ENCODE results near the gene MYD88.
A peak's percentile ranks its signal among the peaks of the same experiment; 100 is the strongest.

MYD88 gene

DNA sequence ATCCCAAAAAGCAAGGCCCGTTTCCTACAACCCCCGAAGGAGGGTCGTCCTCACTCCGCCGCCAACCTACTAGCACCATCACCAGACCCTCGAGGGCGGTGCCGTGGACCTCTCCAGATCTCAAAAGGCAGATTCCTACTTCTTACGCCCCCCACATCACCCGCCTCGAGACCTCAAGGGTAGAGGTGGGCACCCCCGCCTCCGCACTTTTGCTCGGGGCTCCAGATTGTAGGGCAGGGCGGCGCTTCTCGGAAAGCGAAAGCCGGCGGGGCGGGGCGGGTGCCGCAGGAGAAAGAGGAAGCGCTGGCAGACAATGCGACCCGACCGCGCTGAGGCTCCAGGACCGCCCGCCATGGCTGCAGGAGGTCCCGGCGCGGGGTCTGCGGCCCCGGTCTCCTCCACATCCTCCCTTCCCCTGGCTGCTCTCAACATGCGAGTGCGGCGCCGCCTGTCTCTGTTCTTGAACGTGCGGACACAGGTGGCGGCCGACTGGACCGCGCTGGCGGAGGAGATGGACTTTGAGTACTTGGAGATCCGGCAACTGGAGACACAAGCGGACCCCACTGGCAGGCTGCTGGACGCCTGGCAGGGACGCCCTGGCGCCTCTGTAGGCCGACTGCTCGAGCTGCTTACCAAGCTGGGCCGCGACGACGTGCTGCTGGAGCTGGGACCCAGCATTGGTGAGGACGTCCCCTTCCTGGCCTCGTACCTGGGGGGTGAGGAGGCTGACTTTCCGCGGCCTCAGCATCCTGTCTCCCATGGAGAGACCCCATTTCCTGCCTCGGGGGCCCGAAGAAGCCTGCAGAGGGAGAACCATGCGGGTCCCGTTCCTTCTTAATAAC, at the start of gene MYD88:
Gene MYD88 (plus strand): TSS at position 313 of the 842 bp plus-strand sequence. CDS start 40 bp downstream, at position 353.
- peak; percentile 65 to 78 (median 74) for DNase-seq

DNA sequence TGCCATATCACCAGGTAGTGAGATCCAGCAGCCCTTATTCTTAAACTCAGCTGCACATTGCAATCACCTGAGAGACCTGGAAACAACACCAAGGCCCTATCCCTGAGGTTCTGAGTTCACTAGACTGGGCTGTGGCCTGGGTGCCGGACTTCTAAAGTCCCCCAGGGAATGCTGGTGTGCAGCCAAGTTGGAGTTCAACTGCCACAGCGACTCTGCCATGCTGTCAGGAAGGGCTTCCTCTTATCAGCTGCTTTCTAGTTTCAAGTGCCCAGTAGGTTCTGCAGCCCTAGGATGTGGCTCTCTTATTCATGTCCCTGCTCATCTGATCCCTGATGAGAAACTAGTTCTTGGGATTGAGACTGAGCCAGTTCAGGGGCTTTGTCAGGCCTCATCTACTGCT, 49.3 kb upstream of the MYD88 start:
- no peak for DNase-seq

- DNase-seq, result no peak
These were observed 48.0 kb upstream of the MYD88 start for GRCh38 chr3:38090453-38090852.

DNA sequence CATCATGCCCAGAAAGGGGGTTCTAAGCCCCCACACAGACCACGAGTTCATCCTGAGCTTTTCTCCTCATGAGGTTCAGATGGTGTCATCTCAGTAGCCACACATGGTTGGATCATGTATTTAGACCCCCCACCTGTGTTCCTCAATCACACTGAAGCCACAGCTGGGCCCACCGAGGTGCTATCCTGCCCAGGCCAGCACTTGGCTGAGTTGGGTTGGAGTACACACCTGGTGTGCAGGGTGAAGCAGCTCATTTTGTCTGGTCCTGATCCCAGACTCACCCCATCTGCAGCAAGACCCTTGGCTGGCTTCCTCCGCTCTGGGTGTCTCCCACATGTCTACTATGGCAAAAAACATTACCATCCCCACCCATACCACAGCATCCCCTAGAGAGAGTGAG, 43.5 kb upstream of the MYD88 start:
- DNase-seq, result no peak

GRCh38 chr3:38095669-38096483, 42.6 kb upstream of the MYD88 start:
- DNase-seq, result no peak

DNA sequence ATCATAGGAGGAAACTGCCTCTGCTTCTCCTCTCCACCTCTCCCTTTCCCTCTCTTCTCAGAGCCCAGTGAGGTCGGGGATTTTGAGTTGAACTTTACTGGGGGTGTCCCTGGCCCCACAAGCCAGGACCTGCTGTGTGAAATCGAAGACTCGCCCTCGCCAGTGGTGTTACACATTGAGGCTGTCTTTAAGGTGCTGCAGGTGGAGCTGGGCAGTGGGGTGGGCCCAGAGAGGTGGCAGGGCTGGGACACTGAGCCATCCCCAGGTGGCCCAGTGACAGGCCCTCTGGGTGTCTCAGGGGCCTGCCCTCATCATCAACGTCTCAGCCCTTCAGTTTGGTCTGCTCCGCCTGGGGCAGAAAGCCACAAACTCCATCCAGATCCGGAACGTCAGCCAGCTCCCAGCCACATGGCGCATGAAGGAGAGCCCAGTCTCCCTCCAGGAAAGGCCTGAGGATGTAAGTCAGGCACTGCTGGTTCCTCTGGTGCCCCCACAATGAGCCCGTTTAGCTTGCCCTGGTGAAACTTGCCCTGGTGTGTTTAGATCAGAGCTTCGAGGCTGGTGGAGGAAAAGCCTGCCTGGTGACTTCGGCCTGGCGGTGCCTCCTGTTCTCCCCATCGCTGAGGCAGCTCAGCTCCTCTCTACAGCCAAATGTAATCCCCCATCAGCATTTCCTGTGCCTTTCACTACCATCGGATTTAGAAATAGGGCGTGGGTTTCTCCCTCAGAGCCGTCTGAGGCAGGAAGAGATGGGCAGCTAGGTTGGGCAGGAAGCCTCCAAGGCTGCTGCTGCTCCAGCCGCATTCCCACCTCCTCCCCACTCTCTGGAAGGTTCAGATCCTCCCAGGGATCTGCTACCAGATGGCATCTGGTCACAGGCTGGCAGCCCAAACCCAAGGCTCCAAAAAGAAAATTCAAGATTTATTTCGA, 40.8 kb upstream of the MYD88 start:
- no peak for DNase-seq

DNA sequence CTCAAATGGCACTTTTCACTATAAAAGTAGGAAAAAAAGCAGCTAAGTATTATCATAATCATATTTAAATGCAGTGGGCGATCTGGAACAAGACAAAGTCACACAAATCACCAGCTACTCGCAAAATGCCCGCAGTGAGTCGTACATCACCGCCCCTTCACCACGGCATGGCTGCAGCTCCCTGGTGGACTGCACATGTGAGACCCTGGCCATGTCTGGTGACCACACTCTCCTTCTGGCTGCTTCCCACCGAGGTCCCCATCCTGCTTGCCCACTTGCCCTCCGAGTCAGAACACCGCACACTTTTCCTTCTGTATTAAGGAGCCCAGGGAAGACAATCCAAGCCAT, 40.1 kb upstream of the MYD88 start:
- DNase-seq, result no peak

DNA sequence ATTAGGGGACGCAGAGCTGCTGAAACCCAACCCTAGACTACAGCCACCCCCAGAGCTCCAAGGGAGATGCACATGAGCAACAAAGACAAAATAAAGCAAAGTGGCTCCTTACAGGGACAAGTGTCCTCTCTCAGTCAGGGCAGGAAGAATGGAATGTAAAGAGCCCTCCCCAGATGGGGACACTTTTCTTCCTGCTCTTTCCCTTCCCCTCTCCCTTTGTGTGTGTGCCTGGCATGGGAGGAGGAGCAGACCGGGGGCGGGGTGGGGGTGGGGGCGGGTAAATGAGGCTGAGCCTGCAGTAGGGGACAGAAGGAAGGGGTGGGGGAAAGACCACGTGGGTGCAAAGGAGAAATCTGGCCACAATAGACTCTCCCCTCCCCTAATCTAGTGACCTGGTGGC, 38.9 kb upstream of the MYD88 start:
- DNase-seq, result no peak

DNA sequence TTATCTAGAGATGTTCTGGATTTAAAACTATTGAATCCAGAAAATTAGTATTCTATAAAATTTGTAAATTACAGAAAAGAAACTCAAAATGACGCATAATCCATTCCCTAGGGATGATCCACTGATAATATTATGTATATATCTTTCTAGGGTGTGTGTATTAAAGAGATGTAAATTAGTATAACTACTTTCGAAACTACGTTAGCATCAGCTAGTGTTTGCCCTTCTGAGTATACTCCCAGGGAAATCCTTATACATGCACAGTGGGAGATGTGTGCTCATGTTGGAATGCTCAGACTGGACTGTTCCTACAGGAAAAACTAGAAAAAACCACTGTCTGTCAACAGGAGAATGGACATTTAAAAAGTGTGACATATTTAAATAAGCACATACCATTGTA, 38.0 kb upstream of the MYD88 start:
- no peak for DNase-seq

DNA sequence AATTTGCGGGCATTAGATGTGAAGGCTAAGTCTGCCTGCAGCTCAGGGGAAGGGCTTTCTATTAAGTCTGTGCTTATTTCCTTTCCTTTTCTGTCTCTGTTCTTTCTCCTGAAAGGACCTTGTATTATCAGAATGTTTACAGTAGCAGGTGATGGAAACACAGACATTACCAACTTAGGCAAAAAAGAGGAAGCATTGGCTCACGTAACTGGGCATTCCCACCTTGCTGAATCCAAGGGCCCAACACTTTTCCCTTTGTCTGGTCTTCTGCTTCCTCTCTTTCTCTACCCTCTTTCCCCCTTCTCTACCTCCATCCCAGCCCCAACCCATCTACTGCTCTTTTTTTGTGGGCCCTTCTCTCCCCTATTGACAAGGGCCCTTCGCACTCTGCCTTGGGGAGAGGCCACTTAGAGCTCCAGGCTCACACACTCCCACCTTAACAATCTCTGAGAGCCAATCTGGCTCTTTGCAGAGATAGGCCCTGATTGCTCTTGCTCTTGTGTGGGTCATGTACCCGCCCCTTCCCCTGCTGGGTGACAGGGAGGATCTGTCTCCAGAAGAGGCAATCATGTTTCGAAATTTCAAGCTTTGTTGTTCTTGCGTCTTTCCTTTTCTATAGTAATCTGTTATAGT, 36.5 kb upstream of the MYD88 start:
- DNase-seq, result no peak

GRCh38 chr3:38102444-38102814, 36.0 kb upstream of the MYD88 start:
- no peak for DNase-seq

DNA sequence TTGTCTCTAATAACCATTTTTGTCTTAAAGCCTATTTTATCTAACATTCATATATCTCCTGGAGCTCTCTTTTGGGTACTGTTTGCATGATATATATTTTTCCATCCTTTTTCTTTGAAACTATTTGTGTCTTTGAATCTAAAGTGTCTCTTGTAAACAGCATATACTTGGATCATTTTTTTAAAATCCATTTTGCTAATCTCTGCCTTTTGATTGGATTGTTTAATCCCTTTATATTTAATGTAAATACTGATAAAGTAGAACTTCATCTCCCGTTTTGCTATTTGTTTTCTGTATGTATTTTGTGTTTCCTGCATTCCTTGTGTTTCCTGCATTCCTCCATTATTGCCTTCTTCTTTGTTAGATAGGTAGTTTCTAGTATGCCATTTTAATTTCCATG, 32.9 kb upstream of the MYD88 start:
- DNase-seq, result no peak

GRCh38 chr3:38107911-38108648, 30.4 kb upstream of the MYD88 start:
- DNase-seq, result no peak

DNA sequence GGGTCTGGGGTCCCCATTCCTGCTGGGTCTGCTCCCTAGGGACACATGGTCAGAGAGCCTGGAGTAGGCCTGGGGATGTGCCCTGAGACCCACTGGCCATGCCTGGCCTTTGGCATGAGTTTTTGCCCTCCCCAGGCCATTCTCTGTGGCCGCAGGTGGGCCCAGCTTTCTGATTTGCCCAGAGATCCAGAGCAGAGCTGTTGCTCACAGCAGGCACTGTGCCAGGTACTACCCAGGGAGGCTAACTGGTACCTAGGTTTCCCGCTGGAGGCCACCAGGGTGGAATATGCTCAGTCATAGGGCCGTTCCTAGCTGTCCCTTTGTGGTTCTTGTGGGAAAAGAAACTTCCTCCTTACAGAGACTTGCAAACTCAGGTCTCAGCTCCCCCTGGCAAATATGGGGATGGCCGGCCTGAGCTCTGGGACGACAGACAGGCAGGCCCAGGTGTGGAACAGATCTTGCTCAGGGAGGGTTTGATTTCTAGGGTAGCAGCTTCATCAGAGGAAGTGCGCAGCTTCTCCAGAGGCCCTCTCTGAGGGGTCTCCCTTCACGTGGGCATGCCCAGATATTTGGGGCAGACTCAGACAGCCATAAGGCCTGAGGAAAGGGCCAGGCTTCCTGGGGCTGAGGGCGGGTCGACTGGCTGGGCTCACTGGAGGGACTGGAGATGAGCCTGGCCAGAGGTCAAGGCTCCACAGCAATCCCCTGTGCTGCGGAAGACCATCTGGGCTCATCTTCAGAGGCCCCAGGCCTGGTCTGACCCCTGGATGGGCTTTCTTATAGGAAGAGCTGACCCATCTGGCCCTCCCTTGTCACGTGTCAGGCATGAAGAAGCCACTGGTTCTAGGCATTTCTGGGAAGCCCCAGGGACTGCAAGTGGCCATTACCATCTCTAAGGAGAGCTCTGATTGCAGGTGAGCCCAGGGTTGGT, 29.5 kb upstream of the MYD88 start:
- no peak for DNase-seq

GRCh38 chr3:38109580-38110313, 28.7 kb upstream of the MYD88 start:
- DNase-seq, result no peak

DNA sequence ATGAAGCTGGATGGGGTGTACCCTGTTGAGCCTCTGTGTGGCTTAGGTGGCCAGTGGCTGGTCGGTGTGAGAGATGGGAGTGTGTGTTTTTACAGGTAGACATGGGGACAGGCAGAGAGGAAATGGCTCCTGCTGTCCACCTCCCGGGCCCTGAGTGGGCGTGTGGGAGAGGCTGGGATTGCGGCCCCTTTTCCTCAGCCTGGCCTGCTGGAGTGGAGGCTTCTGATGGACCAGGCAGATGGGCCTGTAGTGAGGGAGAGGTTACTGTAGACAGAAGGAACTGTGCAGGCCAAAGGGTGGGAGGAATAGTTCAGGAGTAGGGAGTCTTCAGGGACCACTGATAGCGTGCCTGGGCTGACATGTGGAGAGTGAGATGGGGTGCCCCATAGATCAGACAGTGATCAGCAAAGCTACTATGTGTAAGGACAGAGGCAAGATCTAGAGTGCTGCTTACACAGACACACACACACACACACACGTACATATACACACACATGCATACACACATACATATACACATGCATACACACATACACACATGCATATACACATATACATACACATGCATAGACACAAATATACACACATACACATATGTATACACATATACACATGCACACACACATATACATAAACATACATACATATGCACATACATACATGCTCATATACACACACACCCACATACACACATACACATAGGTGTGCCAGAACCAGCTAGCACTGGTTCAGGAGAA, 28.0 kb upstream of the MYD88 start:
- DNase-seq, result no peak

- DNase-seq, result no peak
These were observed 27.3 kb upstream of the MYD88 start for GRCh38 chr3:38111201-38111600.

- no peak for DNase-seq
These were observed 26.6 kb upstream of the MYD88 start for GRCh38 chr3:38111696-38112377.

GRCh38 chr3:38112378-38112761, 26.1 kb upstream of the MYD88 start:
- no peak for DNase-seq
